Lower leg skin (tissue), 4 donors: ENCODE measurements around the gene PKDCC. TPM values are rescaled to one million over a fixed set of nuclear protein-coding genes. Genes with fewer than 3 reads are reported as not detected.

Experiments used
- DNase-seq, 2 donors: peaks; one replicate each; pipeline ENCODE4 v3.0.0-alpha.2; 2019; ENCODE audit warnings: low spot score in 2 of 2
- H3K4me3 ChIP-seq: fragments of 200-600 bp; sonication (generic); 2 replicates; pipeline ENCODE4 v1.5.1; 2017; ENCODE audit warnings: mild to moderate bottlenecking, low read depth; ENCODE audit not compliant: poor library complexity, severe bottlenecking
- POLR2A ChIP-seq, 2 donors: fragments of 450-650 bp; IDR thresholded peaks; one replicate each; pipeline ENCODE4 v1.6.1; 2016 to 2017; ENCODE audit warnings: antibody characterized with exemption in 2 of 2, mild to moderate bottlenecking in 1 of 2, moderate library complexity in 1 of 2
- WGBS, 2 donors: methylation state at CpG; one replicate each; pipeline ENCODE4 v1.1.5; 2018; 5-methylcytosine and 5-hydroxymethylcytosine counted together
- intact Hi-C: fragments of 100-400 bp; cut with DNase I; formaldehyde crosslinking; loops from one replicate; pipeline ENCODE4 v1.15.0; 2023; ENCODE audit warnings: low total_unique reads
- total RNA-seq, 4 donors: library from RNA; depleted of rRNA; stranded (reverse); fragments of >200 nt; gene quantifications; one replicate each; pipeline ENCODE4 v1.1.0, GENCODE V29; 2016
- TF ChIP-seq, protein P1 (sequence below), 3 donors: fragments of 450-650 bp; IDR thresholded peaks; one replicate each; pipeline ENCODE4 v1.5.1; 2016; ENCODE audit warnings: antibody characterized with exemption in 3 of 3, mild to moderate bottlenecking in 3 of 3, moderate library complexity in 2 of 3

Gene PKDCC
- total RNA-seq, 4 donors from 2014 or later: 4.0 to 13.3 (median 6.2) TPM

DNA sequence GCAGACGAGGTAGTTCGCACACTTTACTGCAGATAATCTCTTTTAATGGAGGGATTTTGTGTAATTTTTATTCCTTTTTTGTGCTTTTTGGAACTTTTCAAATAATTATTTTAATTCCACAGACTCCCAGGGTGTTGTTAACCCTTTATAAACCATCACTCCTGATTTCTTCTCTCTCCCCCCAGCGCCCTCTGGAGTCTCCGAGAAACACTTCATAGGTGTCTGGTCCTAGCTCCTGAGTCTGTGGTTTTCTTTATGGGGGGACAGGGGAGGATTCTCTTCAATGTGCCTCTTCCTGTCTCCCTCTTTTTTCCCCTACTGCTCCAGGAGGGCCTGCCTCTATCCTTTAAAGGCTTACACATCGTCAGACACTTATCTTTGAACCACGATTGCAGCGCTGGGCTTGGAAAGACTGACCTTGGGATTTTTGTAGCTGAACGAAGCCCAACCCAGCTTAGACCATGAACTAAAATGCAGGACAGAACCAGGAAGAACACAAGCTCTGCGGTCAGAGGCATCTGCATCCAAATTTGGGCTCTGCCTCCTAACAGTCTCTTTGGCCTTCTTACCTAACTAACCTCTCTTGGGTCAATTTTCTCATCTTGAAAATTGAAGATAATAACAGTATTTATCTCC is 7.1 kb upstream of the PKDCC start:
- intact Hi-C loops: no loop called here
- no peak for TF ChIP-seq POLR2A (IDR thresholded peaks at IDR 0.05)
- TF ChIP-seq, protein P1, sequence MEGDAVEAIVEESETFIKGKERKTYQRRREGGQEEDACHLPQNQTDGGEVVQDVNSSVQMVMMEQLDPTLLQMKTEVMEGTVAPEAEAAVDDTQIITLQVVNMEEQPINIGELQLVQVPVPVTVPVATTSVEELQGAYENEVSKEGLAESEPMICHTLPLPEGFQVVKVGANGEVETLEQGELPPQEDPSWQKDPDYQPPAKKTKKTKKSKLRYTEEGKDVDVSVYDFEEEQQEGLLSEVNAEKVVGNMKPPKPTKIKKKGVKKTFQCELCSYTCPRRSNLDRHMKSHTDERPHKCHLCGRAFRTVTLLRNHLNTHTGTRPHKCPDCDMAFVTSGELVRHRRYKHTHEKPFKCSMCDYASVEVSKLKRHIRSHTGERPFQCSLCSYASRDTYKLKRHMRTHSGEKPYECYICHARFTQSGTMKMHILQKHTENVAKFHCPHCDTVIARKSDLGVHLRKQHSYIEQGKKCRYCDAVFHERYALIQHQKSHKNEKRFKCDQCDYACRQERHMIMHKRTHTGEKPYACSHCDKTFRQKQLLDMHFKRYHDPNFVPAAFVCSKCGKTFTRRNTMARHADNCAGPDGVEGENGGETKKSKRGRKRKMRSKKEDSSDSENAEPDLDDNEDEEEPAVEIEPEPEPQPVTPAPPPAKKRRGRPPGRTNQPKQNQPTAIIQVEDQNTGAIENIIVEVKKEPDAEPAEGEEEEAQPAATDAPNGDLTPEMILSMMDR (IDR thresholded peaks at IDR 0.05): no peak
- no peak for DNase-seq
- 68 to 79% methylated on average over 9 of the region's 9 CpGs for WGBS, 2 donors
- H3K4me3 ChIP-seq: no peak overlapping the region

GRCh38 chr2:42041377-42042127 is 6.3 kb upstream of the PKDCC start:
- no peak for TF ChIP-seq POLR2A (IDR thresholded peaks at IDR 0.05)
- TF ChIP-seq, protein P1 (IDR thresholded peaks at IDR 0.05): no peak
- 83 to 86% methylated on average over 7 of the region's 7 CpGs for WGBS, 2 donors
- intact Hi-C loops: no loop called here
- H3K4me3 ChIP-seq: no peak overlapping the region
- DNase-seq: no peak

DNA sequence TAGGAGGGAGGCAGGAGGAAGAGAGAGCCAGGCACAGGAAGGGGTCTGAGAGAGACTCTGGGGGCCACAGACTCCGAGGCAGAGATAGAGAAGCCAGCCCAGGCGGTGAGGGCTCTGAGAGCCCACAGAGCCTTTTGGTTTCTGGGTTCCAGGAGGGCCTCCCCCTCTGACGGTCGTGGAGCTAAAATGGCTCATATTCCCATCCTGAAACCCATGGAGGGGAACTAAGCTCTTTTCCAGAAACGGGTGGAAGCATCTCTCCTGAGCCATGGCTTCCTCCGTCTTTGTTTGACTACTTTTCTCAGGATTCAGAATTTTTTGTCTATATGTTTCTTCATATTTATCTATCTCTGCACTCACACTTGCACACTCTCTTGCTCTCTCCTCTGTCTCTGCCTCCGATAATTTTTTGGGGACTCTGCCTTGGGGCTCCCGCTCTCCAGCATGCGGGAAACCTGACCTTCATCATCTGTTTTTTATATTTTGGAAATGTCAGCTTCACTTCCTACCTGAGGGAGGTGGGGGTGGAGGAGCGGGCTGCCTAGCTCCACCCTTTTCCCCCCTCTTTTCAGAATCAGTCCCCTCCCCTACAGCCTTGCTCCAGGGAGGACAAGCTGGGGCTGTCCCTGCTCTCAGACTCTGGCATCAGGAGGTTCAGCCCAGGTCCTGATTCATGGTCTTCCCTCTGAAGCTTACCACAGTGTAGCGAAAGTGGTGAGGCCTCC is 5.0 kb upstream of the PKDCC start:
- 85% methylated on average over 11 of the region's 11 CpGs for WGBS, 2 donors
- H3K4me3 ChIP-seq: no peak overlapping the region
- intact Hi-C loops: no loop called here
- no peak for DNase-seq
- no peak for TF ChIP-seq POLR2A (IDR thresholded peaks at IDR 0.05)
- TF ChIP-seq, protein P1 (IDR thresholded peaks at IDR 0.05): no peak

- intact Hi-C loops: no loop called here
- WGBS, 2 donors: 86 to 96% methylated on average over 3 of the region's 3 CpGs
- TF ChIP-seq POLR2A (IDR thresholded peaks at IDR 0.05): no peak
- TF ChIP-seq, protein P1 (IDR thresholded peaks at IDR 0.05): no peak
- no peak for DNase-seq
- H3K4me3 ChIP-seq: no peak overlapping the region
These were observed 3.9 kb upstream of the PKDCC start for GRCh38 chr2:42043789-42044394.

DNA sequence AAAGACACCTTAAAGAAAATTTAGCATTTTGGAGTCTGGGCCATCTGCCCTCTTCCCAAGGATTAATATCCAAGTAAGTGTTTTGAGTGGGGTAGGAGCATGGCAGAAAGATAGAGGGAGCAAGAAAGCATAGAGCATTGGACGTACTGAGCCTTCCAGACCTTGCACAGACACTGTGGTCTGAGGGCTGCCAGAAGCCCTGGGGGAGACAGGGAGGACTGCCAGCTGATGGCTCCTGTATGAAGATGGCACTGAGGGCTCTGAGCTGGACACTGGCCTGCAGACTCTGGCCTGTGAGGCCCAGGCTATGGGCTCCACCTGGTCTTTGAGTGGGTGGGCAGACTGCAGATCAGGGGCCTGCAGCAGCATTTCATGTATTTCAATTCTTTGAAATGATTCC is 2.9 kb upstream of the PKDCC start:
- WGBS, 2 donors: 52 to 53% methylated on average over 1 of the region's 1 CpG
- DNase-seq: no peak
- intact Hi-C loops: no loop called here
- H3K4me3 ChIP-seq: no peak overlapping the region
- TF ChIP-seq POLR2A (IDR thresholded peaks at IDR 0.05): no peak
- TF ChIP-seq, protein P1 (IDR thresholded peaks at IDR 0.05): no peak
